Germinal center (tissue), 1 donor: ENCODE results near the gene TPD52L1.
"Not testable (repeated sequence)": the region's sequence is repeated elsewhere in the genome, so short reads cannot be mapped to it uniquely, and the experiment has no call there.

Experiments used
- DNase-seq: peaks from one replicate; pipeline ENCODE4 v3.0.0; 2012; ENCODE audit warnings: mixed read lengths, low spot score

TPD52L1 gene

DNA sequence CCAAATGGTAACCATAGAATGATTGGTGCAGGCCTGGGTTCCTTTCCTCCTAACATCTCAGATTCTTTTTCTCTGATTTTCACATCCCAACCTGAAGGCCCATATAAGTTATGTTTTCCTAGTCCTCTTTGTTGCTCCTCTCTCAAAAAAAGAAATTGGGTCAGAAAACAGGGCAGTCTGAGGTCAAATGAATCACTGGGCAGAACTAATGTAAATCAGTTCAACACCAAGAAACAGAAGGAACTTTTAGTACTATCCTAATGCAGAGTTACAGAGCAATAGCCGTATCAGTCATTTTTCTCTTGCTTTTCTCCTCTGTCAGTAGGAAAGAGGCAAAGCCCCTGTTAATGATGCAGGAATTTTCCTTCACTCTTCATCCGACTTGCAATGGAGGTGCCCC is 11.0 kb upstream of the TPD52L1 start:
- no peak for DNase-seq

DNA sequence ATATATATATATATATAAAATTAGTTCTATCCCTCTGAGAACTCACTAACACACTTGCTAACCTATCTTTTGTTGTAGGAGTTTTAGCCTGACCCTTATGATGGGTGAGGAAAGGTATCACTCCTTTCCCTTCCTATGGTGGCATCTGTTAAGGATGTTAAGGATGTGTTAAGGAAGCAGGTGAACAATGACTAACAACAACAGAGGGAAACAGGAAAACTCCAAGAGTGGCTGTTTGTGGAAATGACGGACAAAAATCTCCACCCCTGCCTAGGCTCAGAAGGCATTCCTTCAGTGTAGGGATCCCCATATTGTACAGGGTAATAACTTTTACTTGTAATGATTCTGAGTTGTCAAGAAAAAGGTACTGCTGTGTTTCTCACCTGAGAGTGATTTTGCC is 8.8 kb upstream of the TPD52L1 start:
- DNase-seq: no peak

DNA sequence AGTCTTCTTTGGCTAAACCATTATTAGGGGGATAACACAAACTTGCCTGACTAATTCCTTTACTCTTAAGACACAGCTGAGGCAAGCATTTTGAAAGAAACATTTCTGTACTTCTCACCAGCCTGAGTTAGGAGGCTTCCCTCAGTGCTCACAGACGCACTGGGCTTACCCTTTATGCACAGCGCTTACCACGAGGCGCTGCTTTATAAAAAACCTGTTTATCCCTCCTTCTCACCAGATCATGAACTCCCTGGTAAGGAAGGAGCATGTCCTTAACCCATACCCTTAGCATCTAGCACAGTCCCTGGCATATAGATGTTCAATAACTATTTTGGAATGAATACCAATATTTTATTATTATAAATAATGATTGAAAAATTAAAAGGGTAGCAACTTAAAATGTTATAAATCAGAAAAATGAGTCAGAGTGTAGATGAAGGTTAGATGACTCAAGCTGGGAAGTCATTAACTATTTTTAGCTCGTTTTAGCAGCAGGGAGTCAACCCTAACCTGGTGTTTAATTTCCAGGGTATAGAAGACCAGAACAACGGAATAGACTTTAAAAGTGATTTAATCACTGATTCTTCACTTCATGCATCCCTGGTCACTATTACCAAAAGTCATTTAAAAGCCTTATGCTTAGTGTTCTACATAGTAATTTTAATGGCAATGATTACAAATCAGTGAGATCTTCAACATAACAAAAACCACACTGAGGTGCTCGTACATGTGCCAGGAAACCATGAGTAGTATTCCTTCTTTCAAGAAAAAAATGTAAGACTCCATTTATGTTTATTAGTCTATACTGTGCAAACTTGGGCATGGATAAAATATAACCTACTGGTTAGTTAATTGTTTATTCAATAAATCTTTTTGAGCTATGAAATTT is 4.1 kb upstream of the TPD52L1 start:
- DNase-seq: no peak

DNA sequence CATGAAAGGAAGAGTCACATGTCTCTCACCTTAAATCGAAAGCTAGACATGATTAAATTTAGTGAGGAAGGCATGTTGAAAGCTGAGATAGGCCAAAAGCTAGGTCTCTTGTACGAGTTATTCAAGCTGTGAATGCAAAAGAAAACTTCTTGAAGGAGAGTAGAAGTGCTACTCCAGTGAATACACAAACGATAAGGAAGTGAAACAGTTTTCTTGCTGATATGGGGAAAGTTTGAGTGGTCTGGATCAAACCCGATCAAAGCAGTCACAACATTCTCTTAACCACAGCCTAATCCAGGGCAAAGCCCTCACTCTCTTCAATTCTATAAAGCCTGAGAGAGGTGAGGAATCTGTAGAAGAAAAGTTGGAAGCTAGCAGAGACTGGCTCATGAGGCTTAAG is 1.9 kb upstream of the TPD52L1 start:
- DNase-seq: no peak

DNA sequence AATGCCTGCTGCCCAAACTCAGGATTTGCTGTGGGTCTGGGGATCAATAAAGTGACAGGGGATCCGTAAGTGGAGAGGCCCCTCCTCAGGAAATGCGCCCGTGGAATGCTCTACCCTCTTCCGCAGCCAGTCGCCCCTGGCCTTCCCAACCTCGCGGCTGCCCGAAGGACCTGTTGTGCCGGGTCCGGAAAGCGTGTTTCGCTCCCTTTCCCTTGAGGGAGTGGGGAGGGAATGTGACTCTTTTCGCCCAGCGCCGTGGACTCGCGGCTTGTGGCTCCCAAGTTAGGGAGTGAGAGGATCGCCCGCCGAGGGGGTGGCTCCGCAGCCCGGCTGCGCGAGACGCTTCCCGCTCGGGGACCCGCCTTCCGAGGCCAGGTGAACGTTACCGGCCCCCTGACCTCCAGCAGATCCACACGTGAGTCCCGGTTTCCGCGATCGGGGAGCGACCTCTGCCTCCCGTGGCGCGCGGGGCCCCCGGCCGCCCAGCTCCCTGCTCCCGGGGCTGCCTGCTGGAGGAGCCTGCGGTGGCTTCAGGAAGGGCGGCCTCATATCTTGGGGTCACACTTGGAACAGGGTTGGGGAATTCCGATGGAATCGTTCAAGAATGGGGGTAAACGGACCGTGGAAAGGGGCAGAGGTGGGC is 666 bp downstream of the TPD52L1 start:
- peak; percentile 7 for DNase-seq

DNA sequence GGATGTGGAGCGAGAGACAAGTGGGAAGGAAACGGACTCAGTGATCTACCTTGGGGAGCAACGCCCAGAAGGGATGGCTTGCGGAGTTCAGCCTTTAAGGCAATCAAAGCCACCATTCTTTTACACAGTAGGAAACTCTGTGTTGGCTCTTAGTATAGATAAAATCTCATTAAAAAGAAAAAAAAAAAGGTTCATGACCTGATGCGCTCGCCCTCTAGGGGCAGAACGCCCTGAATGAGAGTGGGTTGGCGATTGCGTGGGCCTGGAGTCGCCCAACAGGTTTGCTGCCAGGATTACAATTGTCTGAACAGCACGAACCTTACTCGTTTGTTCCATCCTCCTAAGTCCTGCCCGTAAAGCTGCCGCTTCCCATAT is 1.2 kb downstream of the TPD52L1 start:
- DNase-seq: peak; percentile 30

DNA sequence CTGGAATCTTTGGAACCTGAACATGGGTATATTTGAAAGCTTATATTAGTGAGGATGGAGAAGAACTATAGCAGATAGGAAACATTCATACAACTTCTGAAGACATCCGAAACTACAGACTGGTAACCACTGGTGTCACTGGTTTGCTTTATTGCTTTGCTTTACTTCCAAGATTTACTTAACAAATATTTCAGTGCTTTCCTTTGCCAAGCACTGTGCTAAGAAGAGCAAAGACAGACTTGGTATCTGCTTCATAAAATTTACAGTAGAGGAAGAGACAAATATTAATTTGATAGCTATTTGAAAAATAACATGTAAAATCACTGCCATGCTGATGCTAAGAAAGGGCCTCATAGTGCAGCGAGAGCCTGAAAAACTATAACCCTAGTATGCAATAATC is 1.8 kb downstream of the TPD52L1 start:
- no peak for DNase-seq

DNA sequence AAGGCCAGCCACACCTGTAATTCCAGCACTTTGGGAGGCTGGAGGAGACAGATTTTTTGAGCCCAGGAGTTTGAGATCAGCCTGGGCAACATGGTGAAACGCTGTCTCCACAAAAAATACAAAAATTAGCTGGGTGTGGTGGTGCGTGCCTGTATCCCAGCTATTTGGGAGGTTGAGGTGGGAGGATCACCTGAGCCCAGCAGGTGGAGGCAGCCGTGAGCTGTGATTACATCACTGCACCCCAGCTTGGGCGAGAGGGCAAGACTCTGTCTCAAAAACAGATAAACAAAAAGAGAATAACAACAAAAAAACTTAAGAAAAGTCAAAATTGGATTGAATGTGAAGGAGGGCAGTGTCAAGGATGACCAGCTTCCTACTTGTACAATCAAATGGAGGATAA is 2.9 kb downstream of the TPD52L1 start:
- no peak for DNase-seq

DNA sequence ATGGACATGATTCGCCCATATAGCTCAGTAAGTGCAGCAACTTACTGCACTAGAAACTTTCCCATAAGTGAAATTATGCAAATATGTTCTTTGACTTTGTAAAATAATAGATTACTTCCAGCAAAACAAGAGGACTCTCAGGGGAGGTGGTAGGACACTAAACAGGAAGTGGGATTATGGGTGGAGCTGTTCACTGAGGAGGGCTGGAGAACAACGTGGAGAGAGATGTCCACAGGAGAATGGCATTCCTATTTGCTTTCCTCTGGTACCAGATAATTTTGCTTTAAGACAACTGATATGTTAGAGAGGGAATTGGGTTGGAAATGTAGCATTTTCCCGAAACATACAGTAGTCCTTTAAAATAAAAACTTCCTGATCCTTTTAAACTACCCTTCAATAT is 3.7 kb downstream of the TPD52L1 start:
- DNase-seq: no peak

DNA sequence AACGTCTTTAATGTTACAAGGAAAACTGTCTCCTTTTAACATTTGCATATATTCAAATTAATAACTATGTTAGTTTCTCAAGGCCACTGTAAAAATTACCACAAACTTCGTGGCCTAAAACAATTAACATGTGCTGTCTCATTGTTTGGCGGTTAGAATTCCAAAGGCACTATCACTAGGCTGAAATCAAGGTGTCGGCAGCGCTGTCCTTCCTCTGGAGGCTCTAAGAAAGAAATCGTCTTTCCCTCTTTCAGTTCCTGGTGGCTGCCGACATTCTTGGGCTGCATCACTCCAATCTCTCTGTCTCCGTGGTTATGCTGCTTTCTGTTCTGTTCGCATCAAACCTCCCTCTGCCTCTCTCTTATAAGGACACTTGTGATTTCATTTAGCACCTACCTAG is 4.2 kb downstream of the TPD52L1 start:
- DNase-seq: no peak

DNA sequence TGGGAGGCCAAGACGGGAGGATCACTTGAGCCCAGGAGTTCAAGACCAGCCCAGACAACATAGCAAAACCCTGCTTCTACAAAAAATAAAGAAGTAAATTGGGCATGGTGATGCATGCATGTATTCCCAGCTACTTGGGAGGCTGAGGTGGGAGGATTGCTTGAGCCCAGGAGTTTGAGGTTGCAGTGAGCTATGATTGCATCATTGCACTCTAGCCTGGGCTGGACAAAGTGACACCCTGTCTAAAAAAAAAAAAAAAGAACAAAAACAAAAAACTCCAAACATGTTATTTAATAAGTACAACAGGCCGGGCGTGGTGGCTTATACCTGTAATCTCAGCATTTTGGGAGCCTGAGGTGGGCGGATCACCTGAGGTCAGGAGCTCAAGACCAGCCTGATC is 9.8 kb downstream of the TPD52L1 start:
- DNase-seq: not testable (repeated sequence)

DNA sequence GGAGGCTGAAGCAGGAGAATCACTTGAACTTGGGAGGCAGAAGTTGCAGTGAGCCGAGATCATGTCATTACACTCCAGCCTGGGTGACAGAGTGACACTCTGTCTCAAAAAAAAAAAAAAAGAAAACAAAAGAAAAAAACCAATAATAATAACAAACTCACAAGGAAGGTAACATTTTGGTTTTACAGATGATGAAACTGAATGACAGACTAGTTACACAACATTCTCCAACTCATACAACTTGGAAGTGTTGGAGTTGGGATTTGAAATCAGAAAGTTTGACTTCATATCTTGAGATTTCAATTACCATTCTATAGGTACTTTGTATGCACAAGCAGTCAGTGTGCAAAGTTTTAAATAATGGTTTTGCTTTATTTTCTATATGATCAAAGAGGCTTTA is 10.2 kb downstream of the TPD52L1 start:
- no peak for DNase-seq

DNA sequence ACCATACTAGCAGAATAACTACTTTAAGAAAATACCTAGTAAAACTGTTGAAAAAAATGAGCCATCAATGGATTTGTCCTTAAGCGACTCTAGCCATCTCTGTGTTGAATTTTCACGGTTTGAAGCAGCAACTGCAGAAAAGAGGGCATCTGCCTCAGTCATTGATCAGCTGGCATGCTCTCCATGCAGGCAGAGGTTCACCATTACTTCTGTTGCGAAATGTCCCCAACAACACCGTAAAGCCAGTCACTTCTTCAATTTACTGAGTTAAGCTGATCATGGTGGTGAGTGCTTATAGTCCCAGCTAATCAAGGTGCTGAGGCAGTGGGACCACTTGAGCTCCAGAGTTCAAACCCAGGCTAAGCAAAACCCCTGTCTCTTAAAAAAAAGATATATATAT is 11.1 kb downstream of the TPD52L1 start:
- DNase-seq: no peak

DNA sequence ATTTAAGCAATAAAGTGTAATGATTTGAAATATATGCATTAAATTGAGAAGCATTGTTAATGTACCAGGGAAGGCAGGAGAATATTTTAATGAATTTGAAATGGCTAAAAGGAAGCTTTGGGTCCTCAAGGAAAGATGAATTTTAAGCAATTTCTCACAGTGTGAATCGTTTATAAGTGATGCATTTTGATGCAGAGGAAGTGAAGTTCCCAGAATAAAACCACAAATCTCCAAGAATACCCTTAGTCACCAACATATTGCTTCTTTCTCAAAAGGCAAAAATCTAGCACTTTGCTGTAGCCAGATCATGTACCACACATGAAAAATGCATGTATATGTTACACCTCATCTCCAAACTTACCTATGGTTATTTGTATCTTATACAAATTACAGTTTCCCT is 11.7 kb downstream of the TPD52L1 start:
- no peak for DNase-seq

DNA sequence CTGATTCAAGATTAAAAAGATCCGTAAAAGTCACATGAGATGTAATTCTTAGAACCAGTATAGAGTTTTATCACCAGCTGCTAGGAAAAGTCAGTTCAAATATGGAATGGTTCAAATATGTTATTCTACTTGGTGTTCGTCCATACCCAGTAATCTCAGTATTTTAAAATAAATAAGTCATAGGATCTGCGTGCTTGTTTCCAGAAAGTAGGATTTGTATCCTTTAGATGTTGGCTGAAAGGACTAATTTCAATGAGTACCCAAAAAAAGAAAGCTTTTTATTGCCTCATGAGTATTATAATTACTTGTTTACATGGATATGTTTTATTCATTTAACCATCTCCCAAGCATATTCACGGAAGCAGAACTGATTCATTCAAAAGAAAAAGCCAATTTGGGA is 12.2 kb downstream of the TPD52L1 start:
- DNase-seq: no peak

DNA sequence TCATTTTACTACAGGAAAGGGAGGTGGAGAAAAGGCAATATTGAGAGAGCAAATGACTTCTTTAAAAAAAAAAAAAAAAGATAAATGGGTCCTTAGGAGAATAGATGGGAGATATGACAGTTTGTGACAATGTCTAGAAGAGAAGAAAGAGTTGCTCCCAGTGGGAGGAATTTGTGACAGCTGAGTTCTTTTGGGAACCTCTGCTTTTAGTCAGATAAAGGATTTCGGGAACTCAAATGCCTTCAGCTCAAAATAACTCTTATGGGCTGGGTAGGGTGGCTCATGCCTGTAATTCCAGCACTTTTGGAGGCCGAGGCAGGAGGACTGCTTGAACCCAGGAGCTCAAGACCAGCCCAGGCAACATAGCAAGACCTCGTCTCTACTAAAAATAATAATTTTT is 13.1 kb downstream of the TPD52L1 start:
- DNase-seq: no peak

DNA sequence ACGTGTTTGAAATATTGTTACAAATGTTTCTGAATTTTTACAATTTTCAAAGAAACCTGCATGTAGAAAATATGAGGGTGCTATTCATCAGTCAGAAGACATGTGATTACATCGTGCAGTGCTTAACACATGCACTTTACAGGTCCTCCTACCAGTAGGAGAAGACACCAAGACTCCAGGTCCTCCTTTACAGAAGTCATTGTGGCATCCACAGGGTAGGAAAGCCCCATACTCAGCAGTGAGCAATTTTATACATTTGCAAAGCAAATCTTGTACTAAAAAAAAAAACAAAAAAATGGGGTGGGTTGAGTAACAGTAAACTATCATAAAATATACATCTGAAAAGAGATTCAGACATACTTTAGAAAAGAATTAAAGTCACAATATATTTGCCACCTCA is 14.0 kb downstream of the TPD52L1 start:
- DNase-seq: no peak

DNA sequence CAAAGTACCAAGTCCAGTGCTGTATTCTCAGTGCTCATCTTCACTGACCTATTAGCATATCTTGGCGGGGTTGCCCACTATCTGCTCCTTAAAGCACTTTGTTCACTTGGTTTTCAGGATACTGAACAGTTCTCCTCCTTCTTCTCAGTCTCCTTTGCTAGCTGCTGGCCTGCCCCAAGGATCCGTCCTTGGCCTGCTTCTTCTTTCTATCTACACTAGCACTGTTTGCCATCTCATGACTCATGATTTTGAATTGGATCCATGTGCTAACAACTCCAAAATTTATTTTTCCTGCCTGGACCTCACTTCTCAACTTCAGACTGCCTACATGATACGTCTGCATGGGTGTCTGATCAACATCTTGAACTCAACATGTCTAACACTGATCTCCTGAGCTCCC is 15.5 kb downstream of the TPD52L1 start:
- DNase-seq: no peak

DNA sequence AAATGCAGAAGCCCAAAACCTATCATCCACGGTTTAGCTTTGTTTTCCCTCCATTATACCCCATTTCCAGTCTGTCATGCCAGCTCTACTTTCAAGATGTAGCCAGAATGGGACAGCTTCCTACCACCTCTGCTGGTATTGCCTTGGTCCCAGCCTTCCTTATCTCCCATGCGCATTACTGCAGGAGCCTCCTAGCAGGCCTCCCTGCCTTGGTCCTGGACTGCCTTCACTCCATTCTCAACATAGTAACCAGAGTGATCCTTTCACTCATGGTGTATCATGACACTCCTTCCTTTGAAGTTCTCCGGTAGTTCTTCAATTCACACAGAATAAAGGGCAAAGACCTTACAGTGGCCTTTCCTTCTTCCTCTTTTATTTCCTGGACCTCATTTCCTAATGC is 15.9 kb downstream of the TPD52L1 start:
- no peak for DNase-seq

DNA sequence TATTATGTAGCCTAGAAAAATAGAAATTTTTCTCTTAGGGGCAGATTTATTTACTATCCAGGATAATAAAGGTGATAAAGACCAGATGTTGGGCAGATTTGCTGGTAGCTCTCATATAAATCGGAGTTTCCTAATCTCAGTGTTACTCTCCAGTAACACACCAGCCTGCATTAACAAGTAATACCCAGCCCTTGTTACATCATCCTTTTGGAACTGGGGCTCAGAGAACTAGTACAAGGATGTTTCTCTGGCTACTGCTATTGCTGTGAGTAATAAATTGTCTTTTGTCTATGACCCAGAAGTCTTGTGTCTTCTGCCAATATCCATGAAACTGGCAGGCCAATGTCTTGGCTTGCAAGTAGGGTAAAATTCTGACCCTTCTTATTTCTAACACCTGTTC is 16.8 kb downstream of the TPD52L1 start:
- DNase-seq: no peak

DNA sequence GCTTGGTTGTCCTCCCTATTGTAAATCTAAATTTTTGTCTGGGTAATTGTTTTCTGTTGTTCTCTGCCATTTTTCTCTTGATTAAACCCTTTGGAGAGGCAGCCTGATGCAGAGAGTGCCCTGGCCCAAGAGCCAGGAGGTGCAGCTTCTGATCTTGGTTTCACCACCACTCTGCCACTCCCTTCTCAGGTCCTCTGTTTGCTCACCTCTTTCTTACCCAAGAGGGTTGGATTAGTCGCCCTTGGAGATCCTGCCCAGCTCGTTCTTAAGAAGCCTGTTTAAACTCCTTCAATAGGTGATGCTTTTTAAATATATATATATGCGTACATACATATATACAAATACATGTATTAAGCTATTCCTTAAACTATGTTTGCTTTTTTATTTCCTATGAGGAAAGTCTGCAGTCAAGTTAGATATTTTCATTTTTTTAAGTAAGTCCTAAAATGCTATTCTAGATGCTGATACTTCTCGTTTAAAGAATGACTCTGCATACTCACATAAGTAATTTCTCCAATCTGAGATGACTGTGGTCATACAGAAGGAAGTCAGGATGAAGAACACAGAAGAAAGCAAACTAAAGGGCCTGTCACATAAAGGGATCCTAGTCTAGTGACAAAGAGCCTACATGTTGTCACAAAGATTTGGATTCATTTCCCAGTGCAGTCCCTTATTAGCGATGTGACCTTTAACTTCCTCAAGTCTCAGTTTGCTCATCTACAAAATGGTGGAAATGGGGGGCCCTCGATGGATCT is 19.9 kb downstream of the TPD52L1 start:
- no peak for DNase-seq

DNA sequence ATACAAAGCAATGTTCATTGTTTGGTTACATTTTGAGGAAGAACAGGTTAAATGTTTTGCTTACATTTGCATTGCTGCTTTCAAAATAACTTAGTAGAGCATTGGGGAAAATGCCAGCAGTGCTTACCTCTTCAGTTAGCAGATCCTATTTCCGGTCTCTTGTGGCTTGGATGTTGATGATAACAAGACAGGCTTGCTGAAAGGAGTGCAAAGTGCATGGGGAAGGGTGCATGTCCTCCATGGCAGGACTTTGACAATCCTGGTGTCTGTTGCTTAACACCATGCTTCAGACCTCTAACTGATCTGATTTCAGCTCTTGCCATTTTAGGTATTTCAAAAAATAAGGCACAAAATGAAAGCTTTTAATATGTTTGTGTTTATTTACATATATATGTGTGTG is 21.1 kb downstream of the TPD52L1 start:
- no peak for DNase-seq

DNA sequence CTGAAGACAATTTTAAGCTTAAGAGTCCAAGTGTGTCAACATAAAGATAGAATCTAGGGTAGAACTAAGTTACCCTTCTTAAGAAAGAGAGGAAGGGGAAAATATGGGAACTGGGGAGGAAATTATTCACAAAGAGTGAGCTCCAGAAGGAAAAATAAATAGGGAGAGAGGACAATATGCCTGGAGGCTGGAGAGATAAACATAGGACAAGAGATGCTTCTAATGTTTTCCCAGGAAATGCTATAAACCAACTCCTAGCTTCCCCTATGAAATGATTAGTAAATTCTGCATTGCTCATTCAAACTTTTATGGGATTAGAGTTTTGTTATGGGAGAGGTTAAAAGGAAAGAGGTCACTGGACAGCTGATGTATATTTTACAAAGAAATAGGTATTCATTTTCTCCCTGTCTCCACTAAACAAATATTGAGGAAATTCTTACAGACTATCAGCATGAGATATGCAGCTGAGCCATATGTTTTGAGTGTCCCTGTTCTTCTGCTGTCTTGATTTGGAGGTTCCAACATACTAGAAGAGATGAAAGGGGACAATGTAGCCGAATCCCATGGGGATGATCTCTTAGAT is 22.0 kb downstream of the TPD52L1 start:
- no peak for DNase-seq
